DMS153 (cell line): ENCODE results near the gene OR6N2.

ENCODE experiments used
- DNase-seq: peaks from one replicate; lab custom pipeline; 2025; lab: John Stamatoyannopoulos, UW

The OR6N2 gene, protein sequence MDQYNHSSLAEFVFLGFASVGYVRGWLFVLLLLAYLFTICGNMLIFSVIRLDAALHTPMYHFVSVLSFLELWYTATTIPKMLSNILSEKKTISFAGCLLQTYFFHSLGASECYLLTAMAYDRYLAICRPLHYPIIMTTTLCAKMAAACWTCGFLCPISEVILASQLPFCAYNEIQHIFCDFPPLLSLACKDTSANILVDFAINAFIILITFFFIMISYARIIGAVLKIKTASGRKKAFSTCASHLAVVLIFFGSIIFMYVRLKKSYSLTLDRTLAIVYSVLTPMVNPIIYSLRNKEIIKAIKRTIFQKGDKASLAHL

DNA sequence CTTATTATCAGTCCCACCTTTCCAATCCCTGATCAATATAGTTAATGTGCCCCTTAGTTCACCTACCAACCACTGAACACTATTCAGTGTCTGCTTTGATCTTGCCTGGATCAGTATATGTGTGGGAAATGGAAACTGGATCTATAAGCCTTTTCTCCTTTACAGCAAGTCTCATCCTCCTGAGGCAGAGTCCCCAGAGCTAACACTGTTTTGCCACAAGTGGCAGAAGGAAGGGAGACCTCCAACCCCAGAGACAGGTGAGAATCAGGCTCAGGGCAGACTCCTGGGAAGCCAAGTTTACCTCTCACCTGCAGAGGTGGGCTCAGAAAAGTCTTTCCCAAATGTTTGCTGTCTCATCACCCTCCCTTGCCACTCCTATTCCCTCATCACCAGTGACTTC lies at the start of gene OR6N2:
TSS of gene OR6N2 (minus strand) at position 101 of the 400 bp plus-strand sequence. CDS start 3,569 bp downstream, outside the sequence.
- no peak for DNase-seq

DNA sequence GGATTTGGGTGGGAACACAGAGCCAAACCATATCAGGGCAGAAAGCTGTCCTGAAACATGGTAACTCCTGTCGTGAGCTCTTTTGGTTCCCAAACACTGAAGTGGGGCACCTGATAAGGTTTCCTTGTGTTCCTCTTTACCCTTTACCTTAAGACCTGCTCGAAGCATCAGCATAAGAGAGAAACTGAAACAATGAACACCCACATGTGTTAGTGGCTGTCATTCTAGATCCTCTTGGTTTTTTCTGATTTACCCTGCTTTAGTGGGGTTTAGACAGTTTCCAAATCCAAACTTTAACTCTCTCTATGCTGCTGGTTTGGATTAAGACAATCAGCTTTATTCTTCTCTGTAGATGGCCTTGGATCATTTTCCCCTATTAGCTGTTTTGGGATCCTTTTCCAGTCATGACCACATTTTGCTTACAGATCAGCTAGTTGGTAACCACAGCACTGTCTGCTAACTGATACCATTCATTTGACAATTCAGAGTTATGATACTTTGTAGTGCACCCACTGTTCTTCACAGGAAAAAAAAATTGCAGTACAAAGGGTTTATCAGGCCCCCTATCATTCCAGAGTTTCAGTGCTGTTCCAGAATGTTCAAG lies 49.2 kb upstream of the OR6N2 start:
- no peak for DNase-seq

DNA sequence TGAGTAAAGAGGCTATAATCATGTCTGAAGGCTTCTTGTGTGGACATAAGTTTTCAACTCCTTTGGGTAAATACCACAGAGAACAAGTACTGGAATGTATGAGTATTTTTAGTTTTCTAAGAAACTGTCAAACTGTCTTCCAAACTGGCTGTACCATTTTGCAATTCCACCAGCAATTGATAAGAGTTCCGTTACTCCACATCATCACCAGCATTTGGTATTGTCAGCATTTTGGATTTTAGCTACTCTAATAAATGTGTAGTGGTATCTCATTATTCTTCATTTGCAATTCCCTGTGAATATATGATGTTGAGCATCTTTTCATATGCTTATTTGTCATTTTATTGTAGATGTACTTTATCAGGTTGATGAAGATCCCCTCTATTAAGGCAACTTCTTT lies 40.7 kb upstream of the OR6N2 start:
- DNase-seq, result no peak

DNA sequence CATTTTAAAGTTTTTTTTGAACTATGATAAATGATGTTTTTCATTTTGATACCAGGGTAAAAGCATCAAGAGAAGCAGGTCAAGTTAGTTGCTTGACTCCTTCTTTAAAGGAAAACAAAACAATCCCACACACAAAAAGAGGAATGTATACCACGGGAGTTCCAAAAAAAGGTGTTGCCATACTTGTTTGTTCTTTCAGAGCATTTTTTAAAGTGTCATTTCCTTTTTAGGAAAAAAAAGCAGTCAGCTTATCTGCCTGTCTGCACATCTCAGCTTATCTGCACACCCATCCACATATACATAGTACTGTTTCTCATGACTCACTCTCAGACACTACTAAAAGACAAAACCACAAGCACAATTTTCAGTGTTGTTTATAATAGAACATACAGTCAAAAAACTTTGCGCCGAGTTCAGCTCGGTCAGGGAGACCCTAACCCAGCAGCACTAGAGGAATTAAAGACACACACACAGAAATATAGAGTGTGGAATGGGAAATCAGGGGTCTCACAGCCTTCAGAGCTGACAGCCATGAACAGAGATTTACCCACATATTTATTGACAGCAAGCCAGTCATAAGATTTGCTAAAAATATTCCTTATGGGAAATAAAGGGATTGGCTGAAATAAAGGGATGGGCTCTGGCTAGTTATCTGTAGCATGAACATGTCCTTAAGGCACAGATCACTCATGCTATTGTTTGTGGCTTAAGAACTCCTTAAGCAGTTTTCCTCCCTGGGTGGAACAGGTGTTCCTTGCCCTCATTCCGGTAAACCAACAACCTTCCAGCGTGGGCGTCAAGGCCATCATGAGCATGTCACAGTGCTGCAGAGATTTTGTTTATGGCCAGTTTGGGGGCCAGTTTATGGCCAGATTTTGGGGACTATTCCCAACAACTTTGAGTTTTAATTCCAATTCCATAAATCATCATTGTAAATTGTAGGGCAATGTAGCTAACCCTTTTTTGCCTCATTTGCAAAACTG lies 38.7 kb upstream of the OR6N2 start:
- DNase-seq, result no peak

DNA sequence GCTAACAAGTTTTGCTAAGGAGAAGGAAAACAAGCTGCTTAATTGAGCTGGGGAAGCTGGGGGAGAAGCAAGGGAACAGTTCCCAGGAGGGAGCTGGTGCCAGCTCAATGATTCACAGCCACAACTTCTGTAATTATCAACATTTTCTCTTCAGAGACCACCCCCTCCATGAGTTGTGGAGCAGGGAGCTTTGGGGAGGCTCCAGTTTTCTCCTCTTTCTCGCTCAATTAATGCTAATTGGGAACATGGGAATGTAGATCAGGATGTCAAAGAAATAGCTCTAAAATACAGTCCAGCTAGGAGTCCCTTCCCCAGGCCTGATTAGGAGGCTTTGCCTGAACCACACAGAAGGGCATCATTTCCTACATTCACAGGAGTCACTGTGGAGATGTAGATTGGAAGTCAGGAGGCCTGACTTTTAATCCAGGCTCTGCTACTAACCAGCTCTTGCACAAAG lies 38.0 kb upstream of the OR6N2 start:
- DNase-seq, result no peak

DNA sequence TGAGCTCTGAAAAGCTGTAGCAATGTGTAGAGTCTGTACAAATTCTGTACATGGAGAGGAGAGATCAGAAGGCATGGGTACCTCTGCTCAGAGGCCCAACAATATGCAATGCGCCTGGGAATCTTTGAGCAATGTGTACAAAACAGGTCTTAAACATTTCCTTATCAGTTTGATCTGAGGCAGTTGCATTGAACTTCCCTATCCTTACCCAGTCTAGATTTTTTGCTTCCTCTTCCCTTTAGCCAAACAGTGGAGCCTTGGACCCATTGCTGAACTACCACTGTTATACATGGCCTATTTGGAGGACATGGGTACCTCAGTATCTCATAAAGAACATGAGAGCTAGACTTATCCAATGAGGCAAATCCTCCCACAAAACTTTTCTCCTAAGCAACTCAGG lies 37.6 kb upstream of the OR6N2 start:
- no peak for DNase-seq

DNA sequence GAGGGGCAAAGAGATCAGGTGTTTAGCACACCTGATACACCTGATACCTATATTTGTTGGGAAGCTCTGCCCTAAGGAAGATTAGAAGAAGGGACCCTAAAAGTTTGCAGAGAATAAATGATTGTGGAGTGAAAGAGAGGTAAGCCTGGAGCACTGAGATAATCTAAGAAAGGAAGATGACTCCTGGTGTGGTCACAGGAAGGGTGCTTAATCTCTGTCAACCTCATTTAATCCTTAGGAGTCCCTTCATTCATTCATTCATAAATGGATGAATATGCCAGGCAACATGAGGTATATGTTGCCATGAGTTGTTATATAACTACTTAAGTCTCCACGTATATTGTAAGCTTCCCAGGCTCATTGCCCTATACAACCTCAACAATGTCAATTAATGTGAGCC lies 34.0 kb upstream of the OR6N2 start:
- no peak for DNase-seq

DNA sequence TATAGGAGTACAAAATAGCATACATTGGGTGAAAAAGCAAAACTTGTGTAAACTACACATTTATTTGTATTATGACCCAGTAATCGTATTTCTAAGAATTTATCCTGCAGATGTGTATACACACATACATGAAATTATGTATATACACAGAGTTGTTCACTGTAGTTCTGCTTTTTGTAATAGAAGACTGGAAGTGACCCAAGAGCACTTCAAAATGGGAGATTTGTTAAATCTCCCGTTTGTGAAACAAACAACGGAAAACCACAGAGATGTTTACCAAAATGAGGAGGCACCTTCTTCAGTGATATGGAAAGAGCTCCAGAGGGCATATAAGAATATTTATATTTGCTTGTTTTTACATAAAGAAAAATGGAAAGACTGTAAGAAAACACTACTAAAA lies 32.2 kb upstream of the OR6N2 start:
- no peak for DNase-seq

DNA sequence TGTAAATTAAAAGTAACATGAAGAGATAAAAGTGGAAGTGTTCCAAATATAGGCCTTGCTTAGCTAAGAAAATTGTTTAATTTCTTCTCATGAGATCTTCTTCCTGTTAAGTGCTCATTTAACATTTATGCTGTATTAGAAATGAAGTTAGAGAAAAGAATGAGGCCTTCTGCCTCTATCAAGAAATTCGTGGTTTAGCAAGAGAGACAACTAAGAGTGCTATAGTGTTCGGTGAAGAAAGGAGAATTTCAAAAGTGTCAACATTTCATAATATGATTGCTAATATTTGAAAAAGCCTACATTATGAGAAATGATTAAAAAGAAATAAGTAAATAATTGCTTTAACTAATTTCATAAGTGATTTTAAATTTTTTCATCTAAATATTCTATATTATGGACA lies 31.3 kb upstream of the OR6N2 start:
- no peak for DNase-seq

DNA sequence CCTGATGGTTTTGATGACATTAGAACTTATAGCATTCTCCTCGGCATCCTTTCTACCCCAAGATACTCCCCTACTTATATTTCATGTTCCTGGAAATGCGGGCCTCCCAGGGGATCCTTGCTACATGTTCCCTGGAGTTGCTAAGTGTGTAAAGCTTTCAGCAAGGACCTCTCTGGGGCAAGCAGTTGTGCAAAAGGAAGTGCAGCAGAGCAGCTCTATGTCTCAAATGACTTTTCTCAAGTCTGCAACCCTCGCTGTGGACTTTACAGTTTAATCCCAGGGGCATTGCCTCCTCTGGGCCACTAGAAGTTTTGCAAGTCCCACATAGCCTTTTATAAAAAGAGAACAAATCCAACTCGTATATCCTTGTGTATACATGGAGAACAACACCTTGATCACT lies 29.3 kb upstream of the OR6N2 start:
- DNase-seq, result no peak

DNA sequence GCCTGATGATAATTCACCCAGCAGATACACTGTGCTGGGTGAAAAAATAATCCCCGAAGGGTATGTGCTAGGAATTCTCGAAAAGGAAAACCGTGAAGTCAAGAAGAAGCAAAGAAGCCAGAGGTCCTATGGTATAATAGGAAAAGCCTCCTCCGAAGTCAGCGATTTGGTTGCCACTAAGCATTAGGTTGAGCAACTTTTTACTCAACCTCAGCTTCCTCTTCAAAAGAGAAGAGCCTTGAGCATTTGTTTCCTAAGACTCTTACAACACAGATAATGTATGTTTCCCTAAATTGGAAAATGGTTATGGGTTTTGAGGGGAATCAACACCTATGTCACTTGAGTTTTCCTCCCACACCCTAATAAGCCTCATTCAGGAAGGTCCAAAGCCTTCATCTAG lies 28.9 kb upstream of the OR6N2 start:
- DNase-seq, result no peak

DNA sequence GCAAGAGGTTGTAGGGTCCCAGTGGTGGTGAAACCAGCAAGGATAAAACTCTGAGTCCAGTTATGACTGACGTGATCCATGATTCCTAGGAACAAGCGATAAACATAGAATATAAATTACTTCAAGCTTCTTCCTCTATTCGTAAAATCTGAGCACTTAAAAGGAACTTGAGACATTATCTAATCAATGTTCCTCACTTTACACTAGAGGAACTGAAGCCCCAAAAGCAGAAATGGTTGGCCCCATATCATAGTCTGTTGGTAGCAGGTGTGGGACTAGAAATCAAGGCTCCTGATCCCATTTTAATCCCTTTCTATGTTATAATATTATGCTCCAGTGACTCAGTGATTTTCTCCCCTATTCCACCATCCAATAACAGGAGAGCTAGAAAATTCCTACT lies 28.3 kb upstream of the OR6N2 start:
- DNase-seq, result no peak

DNA sequence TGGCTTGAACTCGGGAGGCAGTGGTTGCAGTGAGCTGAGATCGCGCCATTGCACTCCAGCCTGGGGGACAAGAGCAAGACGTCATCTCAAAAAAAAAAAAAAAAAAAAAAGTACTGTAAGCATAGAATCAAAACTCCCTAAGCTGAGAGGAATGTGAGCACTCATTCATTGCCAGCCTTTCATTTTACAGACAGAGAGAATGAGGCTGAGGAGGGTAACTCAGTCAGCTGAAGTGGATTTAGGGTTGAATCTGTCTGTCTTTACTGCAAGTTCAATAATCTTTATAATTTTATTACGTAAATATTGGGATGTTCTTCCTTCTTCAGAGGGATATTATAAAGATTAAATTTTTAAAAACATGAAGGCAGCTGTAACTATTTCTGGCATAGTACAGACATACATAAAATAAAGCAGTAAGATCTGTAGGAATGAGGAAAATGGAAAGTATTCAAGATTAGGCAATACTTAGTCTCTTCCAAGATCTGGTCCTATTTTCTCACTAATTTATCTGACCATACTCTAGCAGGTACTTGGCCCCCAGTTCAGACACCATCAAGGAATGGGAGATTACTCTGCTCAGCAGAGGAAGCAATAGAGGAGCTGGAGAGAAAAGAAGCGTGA lies 26.0 kb upstream of the OR6N2 start:
- no peak for DNase-seq

DNA sequence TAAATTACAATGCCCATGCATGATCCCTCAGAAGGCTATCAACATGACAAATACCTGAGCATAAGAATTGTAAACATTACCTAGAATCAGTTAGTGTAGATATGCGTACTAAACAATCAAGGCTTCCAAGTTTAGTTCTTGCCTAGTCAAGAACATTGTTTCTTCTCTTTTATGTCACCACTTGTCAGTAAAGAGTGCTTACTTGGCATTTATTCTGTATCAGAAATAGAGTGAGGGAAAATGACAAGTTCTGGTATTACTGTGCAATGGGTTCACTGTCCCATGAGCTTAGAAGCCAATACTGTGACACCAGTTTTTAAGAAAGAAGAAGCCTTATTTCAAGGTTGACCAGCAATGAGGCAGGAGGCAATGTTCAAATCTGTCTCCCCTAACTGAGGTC lies 22.7 kb upstream of the OR6N2 start:
- DNase-seq, result no peak

DNA sequence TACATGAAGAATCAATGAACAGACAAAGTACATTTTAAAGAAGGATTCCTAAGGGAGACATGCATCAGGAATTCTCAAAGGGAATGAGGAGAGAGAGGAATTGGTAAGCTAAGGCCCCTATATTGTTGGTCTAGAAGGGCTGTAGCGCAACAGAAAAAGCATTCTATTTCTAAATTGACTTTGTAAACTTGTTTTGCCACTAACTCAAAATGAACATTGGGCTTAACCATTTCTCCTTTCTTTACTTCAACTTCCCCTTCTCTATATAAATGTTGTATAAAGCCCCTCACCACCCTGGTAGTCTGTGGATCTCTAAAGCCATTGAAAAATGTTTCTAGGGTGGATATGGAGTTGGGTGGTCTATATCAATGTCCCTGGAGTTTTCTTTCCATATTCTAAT lies 20.4 kb upstream of the OR6N2 start:
- no peak for DNase-seq

DNA sequence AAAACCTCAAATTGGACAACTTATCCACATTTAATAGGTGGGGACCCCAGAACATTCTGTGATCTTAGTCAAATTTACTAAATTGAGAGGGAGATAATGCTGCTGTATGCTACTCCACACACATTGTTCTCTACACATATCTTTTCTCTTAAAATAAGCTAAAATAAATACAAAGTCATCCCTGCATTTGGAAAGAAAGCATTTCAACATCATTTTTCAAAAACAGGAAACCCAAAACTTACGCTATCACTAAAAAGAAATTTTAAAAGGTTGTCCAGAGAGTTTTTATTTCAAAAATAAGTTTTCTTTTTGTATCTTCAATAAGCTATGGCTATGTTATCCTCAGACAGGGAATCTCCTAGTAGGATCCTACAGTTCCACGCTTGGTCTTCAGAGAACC lies 19.5 kb upstream of the OR6N2 start:
- DNase-seq, result no peak

DNA sequence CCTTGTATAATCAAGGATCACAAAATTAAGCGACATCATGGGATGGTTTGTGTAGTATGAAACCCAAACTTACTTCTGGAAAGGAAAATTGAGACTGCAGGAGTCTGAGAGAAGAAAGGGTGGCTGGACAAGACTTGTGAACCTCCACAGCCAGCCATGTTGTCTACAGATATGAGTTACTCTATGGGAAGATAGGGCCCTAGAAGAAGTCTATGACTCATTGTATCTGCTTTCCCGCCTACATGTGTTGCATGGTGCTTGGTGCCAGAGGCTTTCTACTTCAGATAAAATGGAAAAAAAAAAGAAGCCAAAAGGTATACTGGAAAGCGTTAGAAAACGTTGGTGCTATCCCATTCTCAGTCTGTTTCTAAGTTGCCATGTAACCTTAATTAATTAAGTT lies 18.7 kb upstream of the OR6N2 start:
- DNase-seq, result no peak

DNA sequence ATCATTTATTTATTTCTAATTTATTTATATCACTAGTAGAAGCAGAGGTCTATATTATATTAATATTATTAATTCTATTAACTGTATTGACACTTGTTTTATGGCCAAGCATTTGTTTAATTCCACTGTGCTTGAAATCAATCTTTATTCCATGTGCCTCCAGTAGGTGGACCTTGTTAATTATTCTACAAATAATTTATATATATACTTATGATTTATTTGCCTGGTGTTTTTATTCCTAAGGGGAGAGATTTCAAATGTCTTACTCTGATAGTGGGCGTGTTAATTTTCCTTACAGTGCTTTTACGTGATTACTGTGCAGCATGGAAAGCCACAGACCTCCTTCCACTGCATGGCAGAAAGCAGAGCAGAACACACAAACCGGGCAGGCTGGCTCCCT lies 17.5 kb upstream of the OR6N2 start:
- DNase-seq, result no peak

DNA sequence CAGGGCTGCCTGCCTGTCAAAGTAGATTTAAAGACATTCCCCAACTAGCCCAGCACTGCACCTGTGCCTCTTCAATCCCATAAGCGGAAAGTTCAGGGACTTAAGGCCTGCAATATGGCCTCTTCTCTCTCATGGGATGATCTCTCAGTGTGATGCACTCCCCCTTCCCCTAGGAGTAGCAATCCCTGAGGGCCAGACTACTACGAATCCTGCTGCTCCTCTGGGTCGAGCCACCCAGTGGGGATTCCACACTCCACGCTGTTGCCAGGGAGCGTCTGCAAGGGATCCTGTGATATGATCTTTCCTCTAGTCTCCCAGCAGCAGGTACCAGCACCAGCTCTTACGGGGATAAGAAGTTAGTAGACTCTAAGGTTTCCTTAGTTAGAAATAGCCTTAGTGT lies 13.2 kb upstream of the OR6N2 start:
- DNase-seq, result no peak

DNA sequence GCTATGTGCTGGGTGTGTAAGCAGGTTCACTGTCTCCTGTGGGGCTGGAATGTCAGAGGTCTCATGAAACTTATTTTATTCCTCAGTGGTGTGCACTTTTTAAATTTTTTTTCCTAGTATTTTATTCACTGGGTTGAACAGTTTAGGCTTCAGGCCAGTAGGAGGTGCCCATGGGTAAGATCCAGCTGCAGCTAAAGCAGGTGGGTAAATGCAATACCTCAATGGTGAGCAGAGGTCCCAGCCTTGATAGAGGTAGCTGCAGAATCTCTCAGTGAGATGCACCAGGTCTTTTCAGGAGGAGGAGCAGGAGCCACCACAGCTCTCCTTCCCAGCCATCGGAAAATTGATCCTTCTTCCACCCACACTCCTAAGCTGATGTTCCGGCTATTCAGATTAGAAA lies 12.6 kb upstream of the OR6N2 start:
- DNase-seq, result no peak

DNA sequence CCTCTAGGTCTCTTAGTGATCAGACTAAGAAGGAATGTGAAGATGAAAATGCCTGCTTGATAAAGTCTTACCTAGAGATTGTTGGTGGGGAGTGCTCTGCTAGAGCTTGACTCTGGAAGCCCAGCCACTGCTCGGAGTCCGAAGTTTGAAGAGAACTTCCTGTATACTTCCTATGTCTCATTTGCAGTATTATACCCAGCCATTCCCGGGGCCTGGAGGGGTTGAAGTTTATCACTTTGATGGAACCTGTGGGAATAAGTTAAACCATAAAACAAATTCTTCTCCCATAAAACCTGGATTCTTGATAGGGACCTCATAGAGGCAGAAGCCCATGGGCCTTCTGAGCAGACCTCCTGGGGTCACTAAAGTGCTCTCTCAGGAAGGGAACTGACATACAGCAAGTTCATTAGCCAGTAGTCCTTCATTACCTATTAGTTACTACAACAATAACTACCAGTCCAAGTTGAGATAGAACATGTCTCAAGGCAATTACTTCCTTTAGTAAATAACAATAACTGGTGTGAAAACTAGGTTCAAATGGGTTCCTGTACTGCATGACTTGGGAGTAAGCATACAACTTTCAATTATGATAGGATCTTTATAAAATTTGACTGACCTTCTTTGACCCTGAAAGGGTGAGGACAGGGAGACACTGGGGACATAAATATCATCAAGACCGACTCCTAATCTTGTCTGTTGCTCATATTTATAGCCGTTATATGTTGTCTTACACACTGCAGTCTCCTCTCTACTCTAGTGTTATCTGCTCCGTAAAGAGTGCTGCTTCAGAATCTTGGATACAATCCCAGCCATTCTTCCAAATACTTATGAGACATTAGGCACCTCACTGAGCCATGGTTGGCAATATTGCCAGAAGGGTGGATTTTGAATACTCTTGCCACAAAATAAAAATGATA lies 8.8 kb downstream of the OR6N2 start, which contains the start of gene OR6N1:
TSS of gene OR6N1 (minus strand) at position 246 of the 917 bp plus-strand sequence. CDS start 5,513 bp downstream, outside the sequence.
- no peak for DNase-seq
